Prostate gland (tissue), 2 donors: Measurements from ENCODE around the gene WARS2. TPM values are rescaled to one million over a fixed set of nuclear protein-coding genes. Genes with fewer than 3 reads are reported as not detected.

Experiments used
- DNase-seq: peaks from one replicate; pipeline ENCODE4 v3.0.0-alpha.2; 2019; ENCODE audit warnings: low spot score
- H3K27ac ChIP-seq, 2 donors: fragments of 200-600 bp; sonication (generic); 2 replicates each; pipeline ENCODE4 v1.5.1; 2017 to 2019
- H3K27me3 ChIP-seq: fragments of 200-600 bp; sonication (generic); replicated peaks from 2 replicates; pipeline ENCODE4 v1.5.1; 2019; ENCODE audit not compliant: insufficient read depth
- H3K36me3 ChIP-seq, 2 donors: fragments of 200-600 bp; sonication (generic); 1 replicate in 1 of 2; 2 replicates in 1 of 2; pipeline versions ENCODE4 v1.5.1 to v1.8.1; 2017 to 2019
- H3K4me1 ChIP-seq: fragments of 200-600 bp; sonication (generic); replicated peaks from 2 replicates; pipeline ENCODE4 v1.5.1; 2019
- H3K4me3 ChIP-seq, 2 donors: fragments of 200-600 bp; sonication (generic); 2 replicates each; pipeline ENCODE4 v1.5.1; 2017 to 2019
- H3K9me3 ChIP-seq: fragments of 200-600 bp; sonication (generic); 2 replicates; pipeline ENCODE4 v1.5.1; 2017
- CTCF ChIP-seq, 4 experiments: fragments of 200-600 bp in 2 of 4; fragments of 450-650 bp in 2 of 4; sonication (generic) in 2 of 4; IDR thresholded peaks; 1 replicate in 3 of 4; 2 replicates in 1 of 4; pipeline ENCODE4 v1.5.1; 2016 to 2019; ENCODE audit warnings: antibody characterized with exemption in 4 of 4, mild to moderate bottlenecking in 2 of 4, moderate library complexity in 2 of 4
- POLR2A ChIP-seq: fragments of 450-650 bp; IDR thresholded peaks from one replicate; pipeline ENCODE4 v1.6.1; 2016; ENCODE audit warnings: antibody characterized with exemption, mild to moderate bottlenecking
- POLR2AphosphoS5 ChIP-seq: sonication (generic); formaldehyde crosslinking; IDR thresholded peaks from one replicate; pipeline ENCODE4 v1.6.1; 2017; ENCODE audit warnings: antibody characterized with exemption
- WGBS: methylation state at CpG from one replicate; pipeline ENCODE4 v1.1.5; 2018; 5-methylcytosine and 5-hydroxymethylcytosine counted together
- intact Hi-C: fragments of 100-400 bp; cut with DNase I; formaldehyde crosslinking; loops from one replicate; pipeline ENCODE4 v1.14.2; 2022
- total RNA-seq, 2 donors: library from RNA; depleted of rRNA; stranded (reverse); fragments of >200 nt; gene quantifications; one replicate each; pipeline ENCODE4 v1.1.0, GENCODE V29; 2016

Gene WARS2
- 10 to 100 TPM; 15.6 to 22.0 TPM for total RNA-seq

- under 1% methylated on average over 50 of the region's 50 CpGs for WGBS
- Histone ChIP-seq H3K27me3 (no peaks in the 10 kb centered on the region), H3K4me1 (peaks cover 4% of the 10 kb centered on the region), H3K27ac (peak within 1 kb of the TSS; percentile 98 to 99), H3K9me3 (no peaks in the 10 kb centered on the region), H3K4me3 (peak within 1 kb of the TSS; percentile 48 to 59), H3K36me3 (no peaks in the 10 kb centered on the region)
- peak; percentile 97 for DNase-seq
- TF ChIP-seq POLR2AphosphoS5, result peak; percentile 93
- peak; percentile 64 for TF ChIP-seq POLR2A
- TF ChIP-seq CTCF (IDR thresholded peaks at IDR 0.05), result peak in 1 of 4 experiments; percentile 25
- intact Hi-C loops, result loop anchor here (5.0 kb wide), 1 partner anchor 507 kb away; the partner anchor contains the start of gene ZNF697
Measured at GRCh38 chr1:119140177-119141019, at the start of gene WARS2. WARS2 (minus strand) TSS chr1:119140653; CDS start chr1:119140644, 9 bp downstream.

- H3K27me3 ChIP-seq, result no peaks in the 10 kb centered on the region
- H3K36me3 ChIP-seq, result no peaks in the 10 kb centered on the region
- H3K9me3 ChIP-seq, result no peaks in the 10 kb centered on the region
- H3K4me1 ChIP-seq, result no peaks in the 10 kb centered on the region
- no peak for TF ChIP-seq CTCF (IDR thresholded peaks at IDR 0.05)
- TF ChIP-seq POLR2A, result no peak
- no peak for TF ChIP-seq POLR2AphosphoS5
- no peak overlapping the region for H3K4me3 ChIP-seq
- no peak overlapping the region for H3K27ac ChIP-seq
- no peak for DNase-seq
- intact Hi-C loops, result no loop called here
- WGBS, result 71% methylated on average over 3 of the region's 3 CpGs
Measured at GRCh38 chr1:119188926-119189325, 48.5 kb upstream of the WARS2 start.

- intact Hi-C loops, result no loop called here
- no peak for TF ChIP-seq POLR2A
- peak; percentile 30 for TF ChIP-seq POLR2AphosphoS5
- no peaks in the 10 kb centered on the region for H3K4me1 ChIP-seq
- no peak overlapping the region for H3K27ac ChIP-seq
- H3K27me3 ChIP-seq, result no peaks in the 10 kb centered on the region
- no peak for DNase-seq
- WGBS, result 33% methylated on average over 2 of the region's 2 CpGs
- no peaks in the 10 kb centered on the region for H3K36me3 ChIP-seq
- no peaks in the 10 kb centered on the region for H3K9me3 ChIP-seq
- no peak overlapping the region for H3K4me3 ChIP-seq
Measured at GRCh38 chr1:119187416-119187815, 47.0 kb upstream of the WARS2 start.

GRCh38 chr1:119186471-119186870 is 46.0 kb upstream of the WARS2 start:
- Histone ChIP-seq H3K27me3 (no peaks in the 10 kb centered on the region), H3K4me3 (no peak overlapping the region), H3K4me1 (no peaks in the 10 kb centered on the region), H3K27ac (no peak overlapping the region), H3K36me3 (no peaks in the 10 kb centered on the region), H3K9me3 (no peaks in the 10 kb centered on the region)
- TF ChIP-seq POLR2AphosphoS5 (no peak), POLR2A (no peak), CTCF (IDR thresholded peaks at IDR 0.05) (no peak)
- DNase-seq, result no peak
- 93% methylated on average over 2 of the region's 2 CpGs for WGBS
- intact Hi-C loops, result no loop called here

GRCh38 chr1:119184972-119185371 is 44.5 kb upstream of the WARS2 start:
- H3K4me1 ChIP-seq, result no peaks in the 10 kb centered on the region
- WGBS, result 91% methylated on average over 1 of the region's 1 CpG
- no peaks in the 10 kb centered on the region for H3K9me3 ChIP-seq
- no peaks in the 10 kb centered on the region for H3K27me3 ChIP-seq
- H3K4me3 ChIP-seq, result no peak overlapping the region
- no peak overlapping the region for H3K27ac ChIP-seq
- H3K36me3 ChIP-seq, result no peaks in the 10 kb centered on the region
- intact Hi-C loops, result no loop called here
- no peak for DNase-seq
- TF ChIP-seq POLR2AphosphoS5 (no peak), CTCF (IDR thresholded peaks at IDR 0.05) (no peak), POLR2A (no peak)
